GM21723 (cell line): Measurements from ENCODE around the gene PIEZO1.

Experiments
- ATAC-seq: cut with Tn5 transposase; IDR thresholded peaks from one replicate; pipeline ENCODE4 v1.9.1; 2021; ENCODE audit warnings: mild to moderate bottlenecking, moderate library complexity; ENCODE audit not compliant: unreplicated experiment

Gene PIEZO1

GRCh38 chr16:88706229-88706964 is 78.6 kb downstream of the PIEZO1 start, which contains the start of the genes CTU2 and RNF166:
Gene CTU2 (plus strand): TSS chr16:88706503. CDS start chr16:88706531, 28 bp downstream.
Gene RNF166 (minus strand): TSS chr16:88706408. CDS start chr16:88706325, 83 bp downstream.
- ATAC-seq, result peak; percentile 54

GRCh38 chr16:88705801-88706228 is 79.2 kb downstream of the PIEZO1 start:
- ATAC-seq, result peak; percentile 22

GRCh38 chr16:88705076-88705684 is 79.8 kb downstream of the PIEZO1 start:
- ATAC-seq, result no peak

GRCh38 chr16:88703486-88704309 is 81.3 kb downstream of the PIEZO1 start:
- no peak for ATAC-seq

GRCh38 chr16:88702371-88703210 is 82.4 kb downstream of the PIEZO1 start:
- ATAC-seq, result no peak

- ATAC-seq, result no peak
Measured at GRCh38 chr16:88701581-88702370, 83.2 kb downstream of the PIEZO1 start.

GRCh38 chr16:88700636-88701482 is 84.2 kb downstream of the PIEZO1 start:
- ATAC-seq, result peak; percentile 69

GRCh38 chr16:88700322-88700635 is 84.7 kb downstream of the PIEZO1 start:
- ATAC-seq, result no peak

GRCh38 chr16:88699180-88699579 is 85.8 kb downstream of the PIEZO1 start:
- no peak for ATAC-seq

- ATAC-seq, result no peak
Measured at GRCh38 chr16:88698646-88699045, 86.4 kb downstream of the PIEZO1 start.

- no peak for ATAC-seq
Measured at GRCh38 chr16:88697831-88698615, 87.0 kb downstream of the PIEZO1 start.

GRCh38 chr16:88697116-88697830 is 87.7 kb downstream of the PIEZO1 start:
- ATAC-seq, result no peak

- ATAC-seq, result no peak
Measured at GRCh38 chr16:88696441-88696840, 88.6 kb downstream of the PIEZO1 start.

GRCh38 chr16:88695753-88696152 is 89.3 kb downstream of the PIEZO1 start:
- ATAC-seq, result no peak

GRCh38 chr16:88695218-88695617 is 89.8 kb downstream of the PIEZO1 start:
- no peak for ATAC-seq

- no peak for ATAC-seq
Measured at GRCh38 chr16:88694221-88695087, 90.6 kb downstream of the PIEZO1 start.
